Ramos (cell line): ENCODE data around the gene VDR.

Source experiments
- in situ Hi-C: fragments of 300-500 bp; cut with MboI; formaldehyde crosslinking; loops from one replicate; pipeline ENCODE4 v1.14.3; 2022; ENCODE audit warnings: low sequenced_read_pairs; ENCODE audit not compliant: unreplicated experiment

The VDR gene

DNA sequence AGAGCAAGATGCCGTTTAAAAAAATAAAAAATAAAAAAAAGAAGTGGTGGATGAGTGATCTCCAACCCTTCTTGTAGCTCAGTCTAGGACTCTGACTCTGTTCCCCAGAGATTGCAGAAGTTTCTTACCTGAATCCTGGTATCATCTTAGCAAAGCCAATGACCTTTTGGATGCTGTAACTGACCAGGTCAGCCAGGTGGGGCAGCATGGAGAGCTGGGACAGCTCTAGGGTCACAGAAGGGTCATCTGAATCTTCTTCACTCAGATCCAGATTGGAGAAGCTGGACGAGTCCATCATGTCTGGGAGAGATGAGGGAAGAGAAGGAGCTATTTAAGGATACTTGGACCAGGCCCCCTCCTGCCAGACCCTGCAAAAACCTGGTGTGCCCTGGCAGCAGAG is 49.3 kb downstream of the VDR start:
- in situ Hi-C loops = no loop called here

DNA sequence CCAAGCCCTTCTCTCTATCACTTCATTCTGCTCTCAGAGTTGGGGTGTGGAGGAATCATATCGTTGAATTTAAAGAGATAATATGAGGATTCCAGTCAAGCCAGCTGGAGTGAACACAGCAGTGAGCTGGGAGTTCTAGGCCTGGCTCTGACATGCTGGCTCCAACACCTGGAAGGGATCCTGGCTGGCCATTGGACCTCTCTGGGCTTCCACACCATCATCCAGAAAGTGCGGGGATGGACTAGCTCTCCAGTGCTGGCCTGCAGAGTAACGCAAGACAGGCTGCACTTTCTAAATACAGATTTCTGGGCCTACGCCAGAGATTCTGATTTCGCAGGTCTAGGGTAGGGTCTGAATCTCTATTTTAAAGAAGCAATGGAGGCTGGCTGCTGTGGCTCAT is 50.3 kb downstream of the VDR start:
- in situ Hi-C loops = no loop called here

DNA sequence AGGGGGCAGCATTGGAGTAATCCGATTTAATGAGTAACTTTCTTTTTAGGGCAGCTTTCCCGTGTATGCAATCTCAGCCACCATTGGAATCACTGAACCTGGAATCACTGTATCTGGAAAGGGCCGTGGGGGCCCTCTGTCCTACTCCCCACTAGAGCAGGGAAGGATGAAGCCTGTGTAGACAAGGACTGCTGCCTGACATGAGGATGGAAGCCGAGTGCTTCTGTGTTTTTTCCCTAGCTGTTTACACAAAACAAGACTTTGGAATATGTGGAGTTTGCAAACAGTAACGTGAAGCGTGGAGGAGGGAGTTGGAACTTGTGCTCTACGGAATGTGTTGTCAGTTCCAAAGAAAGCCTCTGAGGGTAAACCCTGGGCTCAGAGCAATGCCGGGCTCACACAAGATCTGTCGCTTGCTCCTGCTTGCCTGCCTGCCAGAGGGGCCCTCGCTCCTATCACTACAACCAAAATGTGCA is 52.7 kb downstream of the VDR start:
- in situ Hi-C loops = no loop called here

DNA sequence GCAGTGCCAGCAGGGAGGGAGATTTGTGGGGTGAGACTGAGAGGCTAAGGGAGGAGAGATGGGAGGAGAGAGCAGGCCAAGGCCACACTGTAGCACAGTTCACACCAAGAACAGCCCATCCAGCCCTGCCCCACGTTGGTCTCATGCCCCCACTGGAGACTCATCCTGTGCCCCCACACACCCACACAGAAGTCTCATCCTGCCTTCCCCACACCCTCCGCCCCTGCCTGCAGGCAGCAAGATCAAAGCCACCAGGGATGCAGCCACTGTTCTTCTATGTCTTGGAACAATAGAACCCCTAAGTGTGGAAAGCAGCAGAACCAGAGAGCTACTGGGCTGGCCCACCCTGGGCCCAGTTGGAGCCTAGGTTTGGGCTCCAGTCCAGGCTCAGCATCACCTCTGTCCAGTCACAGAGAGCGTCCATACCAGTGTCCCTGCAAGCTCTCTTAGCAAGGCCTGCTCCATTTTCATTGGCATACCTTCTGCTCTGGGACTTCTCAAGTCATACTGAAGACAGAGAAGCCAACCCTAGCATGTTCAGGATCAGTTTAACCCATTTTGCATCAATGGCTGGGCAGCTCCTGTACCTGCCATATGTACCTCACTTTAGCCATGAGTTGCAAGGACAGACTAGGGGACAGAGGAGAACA is 53.4 kb downstream of the VDR start:
- in situ Hi-C loops = no loop called here

DNA sequence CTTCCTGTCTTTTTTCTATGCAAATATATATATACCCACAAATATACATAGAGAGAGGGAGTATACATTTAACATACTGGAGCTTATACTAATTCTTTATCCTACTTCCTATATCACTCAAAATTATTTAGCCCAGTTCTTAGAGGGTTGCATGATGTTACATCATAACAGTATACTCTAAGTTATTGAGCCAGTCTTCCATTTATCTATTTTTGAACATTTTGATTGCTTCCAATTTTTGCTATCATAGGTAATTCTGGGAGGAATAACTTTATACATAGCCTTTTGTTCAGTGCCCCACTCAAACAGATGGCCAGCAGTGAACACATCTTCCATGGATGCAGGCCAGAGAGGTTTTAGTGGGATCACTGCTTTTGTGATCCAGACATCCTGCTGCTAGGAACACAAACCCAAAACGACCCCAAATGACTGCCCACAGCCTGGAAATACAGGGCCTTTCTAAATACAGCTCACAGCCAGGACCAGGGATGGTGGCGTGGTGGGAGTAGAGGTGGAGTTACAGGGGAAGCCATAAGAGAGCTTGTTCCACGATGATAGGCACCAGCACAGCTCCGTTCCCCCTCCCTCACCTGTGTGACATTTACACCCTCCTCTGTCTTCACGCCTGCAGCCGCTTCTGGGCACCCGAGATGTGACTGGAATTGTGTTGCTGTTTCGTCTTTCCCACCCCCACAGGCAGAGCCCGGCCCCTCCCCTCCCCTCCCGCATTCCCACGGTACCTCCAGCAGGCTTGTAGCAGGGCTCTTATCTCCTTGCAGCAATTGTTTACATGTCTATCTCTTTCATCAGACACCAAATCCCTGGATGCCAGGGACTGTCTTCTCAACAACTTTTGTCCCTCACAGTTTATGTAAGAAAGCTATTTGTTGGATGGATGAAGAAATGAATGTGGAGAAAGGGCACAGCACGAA is 54.4 kb downstream of the VDR start:
- in situ Hi-C loops = no loop called here

DNA sequence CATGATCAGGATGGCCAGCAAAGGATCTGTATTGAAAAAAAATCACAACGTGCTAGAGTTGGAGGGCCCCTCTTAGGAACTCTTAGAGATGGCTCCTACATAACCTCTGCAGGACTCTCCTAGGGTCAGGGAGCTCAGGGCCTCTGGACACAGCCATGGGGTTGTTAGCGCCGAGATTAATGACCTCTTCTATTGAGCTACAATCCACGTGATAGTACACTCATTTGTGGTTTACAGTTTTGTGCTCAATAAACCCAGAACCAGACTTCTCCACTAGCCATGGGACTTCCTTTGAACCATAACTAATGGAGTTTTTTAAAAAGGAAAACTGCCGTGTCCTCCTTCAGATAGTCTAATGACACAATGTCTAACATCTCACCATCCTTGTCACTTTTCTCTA is 55.5 kb downstream of the VDR start:
- in situ Hi-C loops = loop anchor here (10.0 kb wide), 1 partner anchor 316 kb away; no protein-coding TSS in a partner anchor

DNA sequence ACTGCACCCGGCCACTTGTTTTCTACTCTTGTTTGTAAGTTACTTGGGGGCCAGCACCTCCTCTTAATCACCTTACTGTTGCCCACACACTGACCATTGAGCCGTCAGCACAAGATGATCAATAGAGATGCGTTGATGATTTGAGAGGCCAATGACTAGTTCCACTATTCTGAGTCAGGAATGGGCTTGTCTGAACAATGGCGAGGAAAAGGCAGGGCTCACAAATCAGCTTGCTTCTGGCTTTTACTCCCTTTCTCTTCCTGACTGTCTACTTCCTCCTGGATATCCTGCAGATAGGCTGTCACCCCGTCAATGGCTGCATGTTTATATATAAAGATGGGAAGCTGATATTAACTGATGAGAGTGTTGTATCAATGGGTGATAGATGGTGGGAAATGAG is 55.9 kb downstream of the VDR start:
- in situ Hi-C loops = loop anchor here (10.0 kb wide), 1 partner anchor 316 kb away; no protein-coding TSS in a partner anchor

DNA sequence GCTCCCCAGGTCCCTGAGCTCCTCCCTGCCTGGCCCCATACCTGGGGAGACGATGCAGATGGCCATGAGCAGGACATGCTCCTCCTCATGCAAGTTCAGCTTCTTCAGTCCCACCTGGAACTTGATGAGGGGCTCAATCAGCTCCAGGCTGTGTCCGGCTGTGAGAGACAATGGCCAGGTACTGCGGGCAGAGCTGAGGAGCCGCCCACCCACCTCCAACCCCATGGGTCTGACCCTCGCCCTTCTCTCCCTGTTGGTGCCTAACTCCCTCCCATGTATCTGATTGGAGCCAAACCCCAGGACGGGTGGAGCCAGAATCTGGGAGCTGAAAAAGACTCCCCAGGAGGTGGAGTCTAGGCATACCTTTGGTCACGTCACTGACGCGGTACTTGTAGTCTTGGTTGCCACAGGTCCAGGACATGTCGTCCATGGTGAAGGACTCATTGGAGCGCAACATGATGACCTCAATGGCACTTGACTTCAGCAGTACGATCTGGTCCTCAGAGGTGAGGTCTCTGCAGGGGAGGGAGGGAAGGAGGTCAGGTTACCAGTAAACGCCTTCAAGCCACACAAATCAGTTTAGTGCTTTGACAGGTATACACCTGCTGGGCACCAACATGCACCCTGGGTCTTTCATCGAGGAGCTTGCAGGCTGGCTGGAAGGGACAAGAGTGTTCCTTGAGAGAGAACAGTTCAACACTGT is 58.3 kb downstream of the VDR start:
- in situ Hi-C loops = loop anchor here (10.0 kb wide), 1 partner anchor 318 kb away; no protein-coding TSS in a partner anchor

DNA sequence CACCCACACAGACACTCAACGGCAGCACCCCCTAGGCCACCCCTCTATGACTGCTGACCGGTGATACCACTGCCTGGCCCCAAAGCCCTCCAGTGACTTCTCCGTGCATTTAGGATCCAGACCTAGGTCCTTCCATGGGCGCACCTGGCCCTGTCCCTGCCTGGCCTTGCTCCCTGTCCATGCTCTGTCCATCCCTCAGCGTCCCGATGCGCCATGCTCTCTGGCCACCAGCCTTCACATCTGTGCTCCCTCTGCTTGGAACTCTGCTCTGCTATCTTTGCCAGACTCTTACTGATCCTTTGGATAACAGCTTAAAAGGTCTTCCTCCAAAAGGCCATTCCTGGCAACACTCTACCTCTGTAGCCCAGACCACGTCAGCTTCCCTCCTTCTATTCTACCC is 59.7 kb downstream of the VDR start:
- in situ Hi-C loops = loop anchor here (10.0 kb wide), 1 partner anchor 320 kb away; no protein-coding TSS in a partner anchor

DNA sequence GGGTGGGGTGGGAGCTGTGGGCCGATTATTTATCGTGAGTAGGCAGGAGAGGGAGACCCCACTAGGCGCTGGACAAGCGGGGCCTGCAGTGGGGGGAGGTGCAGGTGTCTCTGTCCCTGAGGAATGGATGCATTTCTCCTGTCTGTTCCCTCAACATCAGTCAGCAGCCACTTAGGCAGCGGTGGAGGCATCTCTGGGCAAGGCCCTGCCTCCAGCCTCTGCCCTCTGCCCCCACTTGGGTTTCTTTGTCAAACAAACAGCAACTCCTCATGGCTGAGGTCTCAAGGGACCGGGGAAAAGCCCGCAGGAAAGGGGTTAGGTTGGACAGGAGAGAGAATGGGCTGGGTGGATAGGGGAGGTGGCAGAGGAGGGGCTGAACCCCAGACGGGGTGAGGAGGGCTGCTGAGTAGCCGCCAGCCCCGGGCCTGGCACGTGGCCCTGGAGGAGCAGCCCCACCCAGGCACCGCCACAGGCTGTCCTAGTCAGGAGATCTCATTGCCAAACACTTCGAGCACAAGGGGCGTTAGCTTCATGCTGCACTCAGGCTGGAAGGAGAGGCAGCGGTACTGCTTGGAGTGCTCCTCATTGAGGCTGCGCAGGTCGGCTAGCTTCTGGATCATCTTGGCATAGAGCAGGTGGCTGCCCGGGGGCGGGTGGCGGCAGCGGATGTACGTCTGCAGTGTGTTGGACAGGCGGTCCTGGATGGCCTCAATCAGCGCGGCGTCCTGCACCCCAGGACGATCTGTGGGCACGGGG is 60.4 kb downstream of the VDR start:
- in situ Hi-C loops = loop anchor here (10.0 kb wide), 1 partner anchor 320 kb away; no protein-coding TSS in a partner anchor

DNA sequence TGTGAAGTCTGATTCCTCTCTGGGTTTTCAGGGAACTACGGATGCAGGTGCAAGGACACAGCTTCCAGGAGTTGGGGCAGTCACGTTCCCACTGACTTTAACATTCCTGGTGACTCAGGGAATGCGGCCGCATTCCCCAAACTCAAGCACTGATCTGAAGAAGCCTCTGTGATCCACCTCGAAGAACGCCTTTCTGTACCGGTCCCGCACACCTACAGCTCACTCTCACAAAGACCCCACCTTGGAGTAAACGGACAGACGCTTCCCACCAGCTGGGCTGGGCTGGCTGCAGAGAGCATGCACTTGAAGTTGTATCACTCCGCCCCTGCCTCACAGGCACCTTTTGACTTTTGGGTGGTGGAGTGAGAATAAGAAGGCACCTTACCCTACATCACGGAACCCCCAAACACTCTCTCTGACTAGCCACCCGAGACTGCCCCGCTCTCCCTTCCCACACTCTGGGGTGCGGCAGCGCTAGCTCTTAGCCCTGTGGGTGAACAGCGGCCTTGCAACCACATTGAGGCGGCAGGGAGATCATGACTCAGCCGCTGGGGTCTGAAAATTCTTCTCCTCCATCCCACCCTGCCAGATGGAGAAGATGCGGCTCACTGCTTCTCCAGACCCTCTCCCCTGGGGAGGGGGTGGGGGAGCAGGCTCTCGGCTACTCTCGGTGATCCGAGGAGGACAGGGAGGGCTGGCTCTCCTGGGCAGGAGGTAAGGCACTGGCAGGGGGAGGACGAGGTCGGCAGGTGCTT is 61.4 kb downstream of the VDR start:
- in situ Hi-C loops = loop anchor here (10.0 kb wide), 1 partner anchor 321 kb away; no protein-coding TSS in a partner anchor

DNA sequence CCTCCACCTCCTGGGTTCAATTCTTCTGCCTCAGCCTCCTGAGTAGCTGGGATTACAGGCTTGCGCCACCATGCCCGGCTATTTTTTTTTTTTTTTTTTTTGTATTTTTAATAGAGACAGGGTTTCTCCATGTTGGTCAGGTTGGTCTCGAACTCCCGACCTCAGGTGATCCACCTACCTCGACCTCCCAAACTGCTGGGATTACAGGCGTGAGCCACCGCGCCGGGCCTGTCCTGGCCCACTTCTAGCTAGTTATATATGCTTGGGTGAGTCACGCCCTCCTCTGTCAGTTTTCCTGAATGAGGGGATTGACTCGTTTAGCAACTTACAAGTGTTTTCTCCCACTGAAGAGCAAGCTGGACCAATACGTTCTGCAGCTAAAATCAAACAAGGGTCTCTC is 62.3 kb downstream of the VDR start:
- in situ Hi-C loops = loop anchor here (10.0 kb wide), 1 partner anchor 322 kb away; no protein-coding TSS in a partner anchor

DNA sequence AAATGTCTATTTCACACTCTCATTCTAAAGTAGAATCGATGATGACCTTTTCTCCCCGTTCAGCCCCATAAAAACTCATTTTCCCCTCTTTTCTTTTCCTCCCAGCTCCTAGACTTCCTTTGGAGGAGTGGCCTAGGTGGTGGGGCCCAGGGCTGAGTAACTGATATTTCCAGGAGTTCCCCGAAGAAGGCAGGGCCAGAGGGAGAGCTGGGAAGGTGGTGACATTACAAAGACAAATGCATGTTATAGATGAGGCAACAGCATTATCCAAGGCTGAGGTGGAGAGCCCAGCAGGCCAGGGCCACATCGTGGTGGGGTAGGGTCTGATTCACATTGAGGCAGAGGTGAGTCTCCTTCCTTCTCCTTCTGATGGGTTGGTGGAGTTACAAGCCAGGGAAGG is 62.9 kb downstream of the VDR start:
- in situ Hi-C loops = loop anchor here (10.0 kb wide), 1 partner anchor 323 kb away; no protein-coding TSS in a partner anchor

DNA sequence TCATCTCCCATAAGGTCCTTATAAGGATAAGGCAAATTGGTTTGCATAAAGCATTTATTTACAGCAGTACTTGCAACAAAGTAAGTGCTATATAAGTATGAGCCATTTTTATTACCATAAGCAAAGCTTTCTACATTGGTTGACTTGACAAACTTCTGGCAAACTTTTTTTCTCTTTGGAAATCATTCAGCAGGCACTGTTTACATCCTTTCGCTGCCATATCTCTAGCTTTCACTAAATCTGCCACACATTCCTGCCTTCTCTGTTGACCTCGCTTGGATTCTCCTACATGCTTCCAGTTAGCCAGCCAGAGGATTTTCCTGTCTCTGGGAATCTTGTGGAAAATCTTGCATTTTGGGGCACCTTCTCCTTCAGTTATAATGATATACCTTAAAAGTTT is 63.3 kb downstream of the VDR start:
- in situ Hi-C loops = loop anchor here (10.0 kb wide), 1 partner anchor 323 kb away; no protein-coding TSS in a partner anchor

DNA sequence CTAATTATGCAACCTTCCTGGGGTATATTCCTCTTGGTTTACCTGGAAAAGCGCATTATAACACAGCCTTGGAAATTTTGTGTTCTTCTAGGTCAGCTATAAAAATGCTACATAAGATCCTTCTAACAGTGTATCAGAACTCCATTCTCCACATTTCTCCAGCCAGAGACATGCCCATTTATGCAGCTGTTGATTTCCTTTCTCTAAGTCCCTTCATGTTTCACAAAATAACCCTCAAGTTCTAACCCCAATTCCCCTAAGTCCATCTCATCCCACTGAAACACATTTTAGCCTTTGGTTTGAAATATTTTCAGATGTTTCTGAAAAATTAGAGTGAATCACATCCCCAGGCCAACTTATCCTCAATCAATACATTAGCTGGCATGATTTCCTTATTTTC is 64.2 kb downstream of the VDR start:
- in situ Hi-C loops = loop anchor here (10.0 kb wide), 1 partner anchor 324 kb away; no protein-coding TSS in a partner anchor

DNA sequence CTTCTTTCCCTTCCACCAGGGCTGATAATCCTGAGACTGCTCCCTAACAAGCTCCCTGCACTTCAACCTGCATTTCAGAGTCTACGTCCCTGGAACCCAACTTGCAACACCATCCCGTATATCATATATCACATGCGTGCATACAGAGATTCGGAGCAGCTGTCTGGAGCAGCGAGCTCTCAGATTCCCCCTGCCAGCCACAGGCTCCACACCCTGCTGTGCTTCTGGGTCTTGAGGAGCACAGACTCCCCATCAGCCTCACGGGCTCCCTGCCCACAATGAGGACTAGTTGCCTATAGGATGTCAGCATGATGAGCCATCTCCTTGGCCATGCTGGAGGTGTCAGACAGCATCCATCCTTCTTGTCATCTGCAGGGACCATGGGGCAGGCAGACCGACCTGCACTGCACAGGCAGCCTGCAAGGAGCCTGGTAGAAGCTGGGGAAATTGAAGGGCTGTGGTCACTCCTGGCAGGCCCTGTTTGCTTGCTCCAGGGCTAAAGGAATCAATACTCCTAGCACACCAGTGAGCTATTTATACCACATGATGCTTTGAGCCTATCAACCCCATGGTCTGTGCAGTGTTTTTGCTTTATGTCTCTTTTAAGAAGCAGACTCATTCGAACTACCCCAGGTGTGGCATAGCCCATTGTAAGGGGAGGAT is 65.4 kb downstream of the VDR start:
- in situ Hi-C loops = loop anchor here (5.0 kb wide), 2 partner anchors 52 to 127 kb away; no protein-coding TSS in a partner anchor

DNA sequence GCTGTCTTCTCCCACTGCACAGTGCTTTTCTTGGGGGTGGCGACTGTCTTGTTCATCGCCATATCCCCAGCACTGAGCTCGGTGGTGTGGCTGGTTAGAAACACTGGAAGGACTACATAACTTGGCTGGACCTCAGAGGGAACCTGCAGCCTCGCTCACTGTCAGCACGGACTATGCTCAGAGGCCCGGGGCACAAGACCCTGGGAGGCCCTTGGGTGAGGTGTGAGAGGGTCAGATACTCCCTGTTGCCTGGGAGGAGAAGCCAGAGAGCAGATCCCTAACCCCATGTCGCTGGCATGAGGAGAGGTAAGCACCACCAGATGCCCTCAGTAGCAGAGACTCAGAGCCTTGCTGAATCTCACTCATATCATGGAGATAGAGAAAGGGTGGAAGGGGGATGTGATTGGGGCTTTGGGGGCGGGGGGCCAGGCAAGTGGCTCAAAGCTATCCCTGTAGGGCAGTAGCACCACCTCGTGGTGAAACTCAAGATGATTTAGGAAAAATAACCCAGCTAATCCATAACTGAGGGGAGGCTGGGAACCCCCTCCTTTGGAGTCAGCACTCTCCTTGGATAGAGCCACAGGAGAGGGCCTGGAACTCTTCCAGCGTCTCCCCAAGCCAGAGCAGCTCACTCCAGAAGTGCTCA is 66.4 kb downstream of the VDR start:
- in situ Hi-C loops = loop anchor here (5.0 kb wide), 2 partner anchors 51 to 126 kb away; no protein-coding TSS in a partner anchor
